Erythroblast (primary cell): ENCODE results near the gene BTLA.

Experiments used
- GATA1 ChIP-seq: IDR thresholded peaks from 2 replicates; pipeline ENCODE4 v1.6.1; 2011; ENCODE audit warnings: low read depth, mild to moderate bottlenecking, control low read depth, low read length, moderate library complexity
- POLR2A ChIP-seq: IDR thresholded peaks from 2 replicates; pipeline ENCODE4 v1.6.1; 2011; ENCODE audit warnings: mild to moderate bottlenecking, low read length

- no peak for TF ChIP-seq POLR2A
- no peak for TF ChIP-seq GATA1
Observed at GRCh38 chr3:112469671-112470070, 29.6 kb downstream of the BTLA start.
